Medulla oblongata (tissue), 1 donor: ENCODE results near the gene ILK.

ENCODE experiments used
- DNase-seq: peaks from one replicate; pipeline ENCODE4 v3.0.0-alpha.2; 2015; ENCODE audit errors: extremely low spot score

The ILK gene

GRCh38 chr11:6621711-6622211 is 18.2 kb downstream of the ILK start:
- no peak for DNase-seq

DNA sequence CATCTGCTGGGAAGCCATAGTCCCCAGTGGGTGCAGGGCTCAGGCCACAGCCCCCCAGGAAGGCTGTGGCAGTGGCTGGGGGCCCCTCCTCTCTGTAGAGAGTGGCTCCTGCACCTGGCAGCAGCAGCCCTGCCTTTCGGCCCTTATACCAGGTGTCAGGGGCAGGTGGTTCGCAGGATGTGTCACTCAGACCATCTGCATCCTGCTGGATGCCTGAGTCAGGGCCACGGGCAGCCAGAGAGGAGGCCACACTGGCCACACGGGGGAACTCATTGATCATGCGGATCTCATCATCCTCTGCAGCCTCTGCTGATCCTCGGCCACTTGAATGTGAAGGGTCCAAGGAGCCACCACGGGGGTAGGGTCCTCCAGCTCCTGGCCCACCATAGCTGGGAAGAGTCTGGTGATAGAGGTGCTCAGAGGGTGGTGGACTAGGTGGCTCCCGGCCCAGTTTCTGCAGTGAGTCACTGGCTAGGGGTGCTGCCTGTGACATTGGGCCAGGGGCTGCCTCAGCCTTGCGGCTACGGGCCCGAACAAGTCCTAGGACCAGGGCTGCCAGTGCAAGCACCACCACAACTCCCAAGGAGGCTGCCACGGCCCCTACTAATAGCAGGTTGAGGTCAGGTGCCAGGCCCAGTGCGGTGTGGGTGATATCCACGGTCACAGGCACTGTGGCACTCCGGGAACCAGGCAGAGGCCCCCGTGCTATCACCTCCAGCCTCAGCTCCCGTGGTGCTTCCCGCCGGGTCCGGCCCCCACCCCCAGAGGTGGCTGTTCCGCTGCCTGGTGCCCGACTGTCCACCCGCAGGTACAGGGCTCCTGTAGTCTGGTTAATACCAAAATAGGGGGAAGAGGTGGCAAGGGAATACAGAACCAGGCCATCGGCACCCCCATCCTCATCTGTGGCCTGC is 18.9 kb downstream of the ILK start:
- no peak for DNase-seq

DNA sequence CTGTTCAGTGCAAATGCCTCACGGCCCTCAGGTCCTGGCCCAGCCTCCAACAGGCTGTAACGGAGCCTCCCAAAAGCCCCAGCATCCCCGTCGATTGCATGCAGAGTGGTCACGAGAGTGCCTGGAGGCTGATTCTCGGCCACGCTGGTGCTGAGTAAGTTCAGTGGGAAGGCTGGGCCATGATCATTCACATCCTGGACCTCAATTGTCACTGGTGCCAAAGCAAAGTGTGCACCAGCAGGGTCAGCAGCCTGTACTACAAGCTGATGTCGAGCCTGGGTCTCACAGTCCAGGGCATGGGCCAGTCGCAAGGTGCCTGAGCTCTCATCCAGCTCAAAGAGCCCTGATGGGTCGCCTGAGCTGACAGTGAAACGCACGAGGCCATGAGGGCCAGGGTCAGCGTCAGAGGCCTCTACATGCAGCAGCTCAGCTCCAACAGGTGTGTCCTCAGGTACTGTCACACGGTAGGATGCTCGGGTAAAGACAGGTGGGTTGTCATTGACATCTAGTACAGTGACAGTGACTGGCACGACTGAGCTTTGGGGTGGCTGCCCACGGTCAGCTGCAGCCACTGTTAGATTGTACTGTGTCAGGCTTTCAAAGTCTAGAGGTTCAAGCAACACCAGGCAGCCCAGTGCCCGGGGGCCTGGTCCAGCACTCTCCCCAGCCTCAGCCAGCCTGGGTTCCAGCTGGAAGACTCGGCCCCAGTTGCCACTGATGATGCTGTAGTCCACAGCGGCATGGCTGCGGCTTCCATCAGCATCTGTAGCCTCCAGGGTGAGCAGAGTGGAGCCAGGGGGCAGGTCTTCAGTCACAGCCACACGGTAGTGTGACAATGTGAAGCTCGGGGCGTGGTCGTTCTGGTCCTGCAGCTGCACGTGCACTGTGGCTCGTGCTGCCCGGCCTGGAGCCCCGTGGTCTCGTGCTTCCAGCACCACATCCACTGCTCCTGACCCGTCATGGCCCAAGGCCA is 20.1 kb downstream of the ILK start:
- no peak for DNase-seq

- DNase-seq = no peak
Measured at GRCh38 chr11:6625156-6625831, 21.7 kb downstream of the ILK start.

DNA sequence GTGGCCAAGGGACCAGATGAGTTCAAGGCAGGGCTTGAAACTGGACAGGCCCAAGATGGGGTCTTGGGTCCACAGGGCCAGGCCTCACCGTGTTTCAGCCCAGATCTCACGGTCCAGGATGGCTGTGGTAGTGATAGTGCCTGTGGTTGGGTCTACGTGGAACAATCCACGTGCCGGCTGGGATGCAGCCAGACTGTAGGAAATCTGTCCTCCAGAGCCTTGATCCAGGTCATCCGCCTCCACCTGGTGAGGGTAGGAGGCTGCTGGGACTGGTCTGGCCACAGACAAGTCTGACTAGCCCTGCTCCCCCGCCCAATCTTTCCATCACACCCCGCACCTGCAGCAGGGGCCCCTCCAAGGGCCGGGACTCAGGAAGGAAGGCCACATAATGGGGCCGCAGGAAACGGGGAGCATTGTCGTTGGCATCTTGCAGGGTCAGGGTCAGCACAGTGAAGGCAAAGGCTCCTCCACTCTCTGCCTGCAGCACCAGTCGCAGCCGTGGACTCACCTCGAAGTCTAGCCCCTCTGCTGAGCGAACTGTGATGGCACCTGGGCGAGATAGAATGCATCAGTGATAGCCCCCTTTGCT is 22.4 kb downstream of the ILK start:
- DNase-seq = no peak

DNA sequence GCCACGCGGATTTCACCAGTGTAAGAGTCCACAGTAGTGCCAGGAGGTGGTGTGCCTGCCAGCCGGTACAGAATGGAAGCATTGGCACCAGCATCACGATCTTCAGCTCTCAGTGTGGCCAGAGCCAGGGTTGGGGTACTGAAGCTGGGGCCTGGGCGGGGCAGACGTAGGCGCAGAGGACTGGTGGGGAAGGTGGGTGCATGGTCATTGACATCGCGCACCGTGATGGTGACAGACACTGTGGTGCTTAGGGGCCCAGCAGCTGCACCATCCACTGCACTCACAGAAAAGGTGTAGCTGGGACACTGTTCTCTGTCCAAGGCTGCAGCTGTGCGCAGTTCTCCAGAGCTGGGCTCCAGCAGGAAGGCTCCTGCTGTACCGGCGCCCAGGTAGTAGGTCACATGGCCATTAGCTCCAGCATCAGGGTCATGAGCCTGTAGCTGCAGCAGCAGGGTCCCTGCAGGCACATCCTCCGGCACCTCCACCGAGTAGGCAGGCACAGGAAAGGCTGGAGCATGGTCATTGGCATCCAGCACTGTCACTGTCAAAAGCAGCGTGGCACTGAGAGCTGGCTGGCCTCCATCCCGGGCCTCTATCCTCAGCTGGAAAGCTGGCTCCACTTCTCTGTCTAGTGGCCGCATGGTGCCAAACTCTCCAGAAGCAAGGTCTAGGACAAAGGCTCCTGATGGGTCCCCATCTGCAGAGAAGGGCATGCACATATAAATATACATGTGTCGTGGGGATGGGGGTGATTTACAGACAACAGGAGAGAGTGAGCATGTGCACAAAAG is 23.6 kb downstream of the ILK start:
- peak; percentile 61 for DNase-seq

- no peak for DNase-seq
Measured at GRCh38 chr11:6627762-6628241, 24.2 kb downstream of the ILK start.

DNA sequence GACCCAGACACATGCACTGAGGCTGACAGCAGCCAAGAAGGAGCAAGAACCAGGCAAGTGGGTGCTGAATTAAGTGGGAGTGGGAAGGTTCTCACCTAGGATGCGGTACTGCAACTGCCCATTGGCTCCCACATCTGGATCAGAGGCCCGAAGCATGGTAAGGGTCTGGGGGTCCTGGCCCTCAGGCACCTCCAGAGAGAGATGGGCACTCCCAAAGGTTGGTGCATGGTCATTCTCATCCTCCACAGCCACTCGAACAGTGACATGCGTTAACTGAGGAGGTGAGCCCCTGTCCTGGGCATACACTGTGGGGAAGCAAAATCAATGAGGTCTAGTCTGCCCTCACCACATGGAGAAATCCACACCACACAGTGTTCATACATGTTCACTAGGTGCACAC is 25.0 kb downstream of the ILK start:
- no peak for DNase-seq

- no peak for DNase-seq
Measured at GRCh38 chr11:6629573-6629891, 26.0 kb downstream of the ILK start.

DNA sequence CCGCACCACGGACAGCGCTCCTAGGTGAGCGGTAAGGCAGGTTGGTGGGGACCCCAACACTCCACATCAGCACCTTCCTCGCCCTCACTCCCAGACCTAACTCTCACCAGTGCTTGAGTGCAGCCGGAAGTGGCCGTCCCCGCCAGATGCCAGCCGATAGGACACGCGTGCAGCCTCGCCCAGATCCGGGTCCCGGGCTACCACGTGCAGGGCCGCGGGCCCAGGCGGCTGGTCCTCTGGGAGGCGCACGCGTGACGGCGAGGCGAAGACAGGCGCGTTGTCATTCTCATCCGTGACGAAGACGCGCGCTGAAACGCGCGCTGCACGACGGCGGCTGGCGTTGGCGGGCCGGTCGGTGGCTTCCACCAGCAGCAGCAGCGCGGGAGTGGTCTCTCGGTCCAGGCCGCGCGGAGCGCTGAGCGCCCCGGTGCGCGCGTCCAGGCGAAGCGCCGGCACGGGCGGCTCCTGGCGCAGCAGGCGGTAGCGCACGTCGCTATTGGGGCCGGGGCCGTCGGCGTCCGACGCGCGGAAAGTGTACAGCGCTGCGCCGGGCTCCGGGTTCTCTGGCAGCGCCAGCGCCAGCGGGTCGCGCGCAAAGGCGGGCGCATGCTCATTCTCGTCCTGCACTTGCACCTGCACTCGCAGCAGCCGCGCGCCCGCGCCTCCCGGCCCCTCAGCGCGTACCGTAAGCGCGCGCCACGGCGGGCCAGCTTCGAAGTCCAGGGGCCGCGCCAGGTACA is 26.5 kb downstream of the ILK start:
- no peak for DNase-seq

- DNase-seq = no peak
Measured at GRCh38 chr11:6630632-6631291, 27.2 kb downstream of the ILK start.

GRCh38 chr11:6631361-6631890 is 27.9 kb downstream of the ILK start:
- no peak for DNase-seq

- no peak for DNase-seq
Measured at GRCh38 chr11:6632116-6633073, 28.8 kb downstream of the ILK start.

GRCh38 chr11:6633422-6634408 is 30.1 kb downstream of the ILK start:
- DNase-seq = no peak

DNA sequence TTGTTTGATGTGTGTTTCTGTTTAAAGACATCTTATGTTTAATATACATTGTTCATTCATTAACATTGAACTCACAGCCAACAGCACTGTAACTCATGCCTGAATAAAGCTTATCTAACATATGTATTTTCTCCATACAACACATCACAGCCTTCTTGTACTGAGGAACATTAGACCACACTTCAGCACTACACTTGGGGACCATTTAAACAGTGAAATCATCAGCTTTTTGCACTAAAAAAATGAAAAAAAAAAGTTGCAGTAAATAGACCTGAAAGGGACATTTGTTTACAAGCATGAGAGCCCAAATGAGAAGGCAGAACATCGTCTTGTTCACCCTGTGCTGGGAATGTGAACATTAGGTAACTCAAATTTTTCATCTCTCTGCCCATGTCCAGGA is 31.0 kb downstream of the ILK start:
- DNase-seq = no peak

DNA sequence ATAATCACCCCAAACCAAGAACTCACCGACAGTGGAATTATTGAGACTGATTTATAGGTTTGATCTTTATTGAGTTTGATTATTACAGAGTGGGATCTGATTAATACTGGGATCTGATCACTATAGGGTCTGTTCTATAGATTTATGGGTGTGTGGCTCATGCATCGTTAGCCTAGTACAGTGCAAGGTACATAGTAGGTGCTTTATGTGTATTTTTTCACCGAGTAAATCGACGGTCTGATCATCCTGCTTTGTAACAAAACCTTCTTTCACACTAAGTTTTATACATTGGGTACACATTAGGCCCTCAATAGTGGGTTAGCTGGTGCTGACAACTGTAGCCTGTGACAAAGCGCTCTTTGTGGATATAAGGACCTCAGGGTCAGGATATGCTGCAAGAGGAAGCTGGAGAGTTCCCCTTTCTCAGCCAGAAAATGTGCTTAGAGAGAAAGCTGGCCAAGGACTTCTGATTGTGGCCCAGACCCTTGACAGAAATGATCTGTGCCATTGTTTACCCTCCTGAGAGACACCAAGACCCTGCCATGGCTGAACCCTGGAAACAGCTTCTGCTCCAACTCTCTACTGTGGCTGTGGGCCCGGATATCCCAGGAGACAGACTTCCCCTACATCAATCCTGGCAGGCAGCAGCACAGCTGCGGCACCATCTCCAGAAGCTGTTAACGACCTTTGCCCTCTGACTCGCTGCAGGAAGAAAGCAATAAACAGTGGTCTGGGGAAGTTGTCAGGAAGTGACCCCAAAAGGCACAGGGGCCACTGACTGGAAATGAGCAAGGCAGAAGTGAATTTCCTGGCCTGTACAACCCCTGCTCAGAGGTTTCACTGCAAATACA is 31.7 kb downstream of the ILK start:
- DNase-seq = peak; percentile 86
